Measurements from ENCODE around the gene NOG.
A peak's percentile ranks its signal among the peaks of the same experiment; 100 is the strongest.

The NOG gene

GRCh38 chr17:56593646-56594319 lies at the start of gene NOG:
NOG (plus strand) TSS chr17:56593699; CDS start chr17:56594224, 525 bp downstream.
- DNase-seq = peak; percentile 62 to 72

- DNase-seq = no peak
These were observed 48.4 kb upstream of the NOG start for GRCh38 chr17:56545106-56545505.

- no peak for DNase-seq
These were observed 47.6 kb upstream of the NOG start for GRCh38 chr17:56545930-56546329.

- DNase-seq = no peak
These were observed 44.8 kb upstream of the NOG start for GRCh38 chr17:56548661-56549060.

GRCh38 chr17:56549501-56549900 lies 44.0 kb upstream of the NOG start:
- no peak for DNase-seq

GRCh38 chr17:56557682-56558081 lies 35.8 kb upstream of the NOG start:
- no peak for DNase-seq

GRCh38 chr17:56558088-56558487 lies 35.4 kb upstream of the NOG start:
- no peak for DNase-seq

- no peak for DNase-seq
These were observed 23.3 kb upstream of the NOG start for GRCh38 chr17:56570199-56570598.

- no peak for DNase-seq
These were observed 22.0 kb upstream of the NOG start for GRCh38 chr17:56571456-56571855.

GRCh38 chr17:56577190-56577842 lies 16.2 kb upstream of the NOG start:
- no peak for DNase-seq

GRCh38 chr17:56577843-56578204 lies 15.7 kb upstream of the NOG start:
- DNase-seq = no peak

GRCh38 chr17:56581635-56582627 lies 11.6 kb upstream of the NOG start:
- no peak for DNase-seq

- no peak for DNase-seq
These were observed 9.7 kb upstream of the NOG start for GRCh38 chr17:56583772-56584171.

GRCh38 chr17:56587298-56587697 lies 6.2 kb upstream of the NOG start:
- no peak for DNase-seq

- DNase-seq = peak; percentile 80 to 84
These were observed 913 bp upstream of the NOG start for GRCh38 chr17:56592487-56593085.

- peak; percentile 47 to 63 for DNase-seq
These were observed 333 bp upstream of the NOG start for GRCh38 chr17:56593086-56593645.

- peak; percentile 57 to 62 for DNase-seq
These were observed 1.0 kb downstream of the NOG start for GRCh38 chr17:56594320-56595107.

- DNase-seq = no peak
These were observed 1.6 kb downstream of the NOG start for GRCh38 chr17:56595108-56595418.

- peak; percentile 49 to 54 for DNase-seq
These were observed 2.6 kb downstream of the NOG start for GRCh38 chr17:56595831-56596690.

- peak; percentile 38 to 43 for DNase-seq
These were observed 3.4 kb downstream of the NOG start for GRCh38 chr17:56596691-56597494.

Measured in activated T-cell treated with anti-CD3 and anti-CD28 coated beads, Interleukin-2, amount 50 U/mL, for 48 hours (primary cell).